GOT3 (cell line): ENCODE data around the gene MAEA.

ENCODE experiments used
- DNase-seq: peaks from one replicate; lab custom pipeline; 2025; ENCODE audit warnings: mixed read lengths; lab: John Stamatoyannopoulos, UW

The MAEA gene

DNA sequence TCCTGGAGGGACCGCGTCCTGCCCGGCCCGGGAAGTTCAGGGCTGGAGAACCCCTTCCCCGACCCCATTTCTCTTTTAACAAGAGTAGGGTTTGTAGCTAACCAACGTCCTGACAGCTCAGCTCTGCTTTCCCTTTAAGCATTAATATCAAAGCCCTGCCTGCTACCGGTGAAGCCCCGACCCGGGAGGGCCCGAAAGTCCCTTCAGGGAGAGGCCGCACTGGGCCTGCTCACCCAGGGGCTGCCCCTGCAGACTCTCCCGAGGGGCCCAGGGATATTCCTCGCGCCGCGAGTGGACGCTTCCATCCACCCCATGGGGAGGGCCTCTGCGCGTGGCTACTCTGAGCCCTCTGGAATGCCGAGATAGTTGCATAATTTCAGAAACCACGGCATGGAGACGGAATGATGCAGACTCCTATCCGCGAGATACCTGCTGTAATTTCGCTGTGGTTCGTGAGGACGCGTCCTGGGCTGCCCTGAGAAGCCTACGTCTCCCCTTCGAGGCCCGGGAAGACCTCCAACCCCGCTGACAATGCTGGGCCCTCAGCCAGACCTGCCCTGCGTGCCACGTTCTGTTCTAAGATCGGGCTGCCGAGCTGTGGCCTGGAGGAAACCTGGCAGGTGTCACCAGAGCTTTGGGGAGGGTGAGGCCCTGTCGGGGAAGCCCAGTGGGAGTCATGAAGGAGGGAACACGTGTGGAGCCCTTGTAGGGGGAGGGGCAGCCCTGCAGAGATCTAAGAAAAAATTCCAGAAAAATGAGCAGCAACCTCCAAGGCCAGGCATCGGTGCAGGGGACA is 39.8 kb upstream of the MAEA start:
- no peak for DNase-seq

GRCh38 chr4:1250527-1250812 is 39.2 kb upstream of the MAEA start:
- DNase-seq = no peak

GRCh38 chr4:1250921-1251772 is 38.5 kb upstream of the MAEA start:
- no peak for DNase-seq

DNA sequence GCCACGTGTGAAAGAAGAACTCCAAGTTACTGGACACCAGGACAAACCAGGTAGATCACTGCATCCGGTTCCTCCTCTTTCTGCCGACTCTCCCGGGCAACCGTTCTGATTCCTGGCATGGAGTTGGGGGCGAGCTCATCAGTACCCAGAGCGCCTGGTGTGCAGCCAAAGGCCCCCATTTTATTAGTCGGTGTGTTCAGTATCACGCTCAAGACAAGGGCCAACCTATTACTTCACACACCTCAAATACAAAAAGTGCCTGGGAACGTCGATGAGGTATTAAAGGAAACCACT is 38.0 kb upstream of the MAEA start:
- DNase-seq = no peak

- no peak for DNase-seq
These were observed 36.7 kb upstream of the MAEA start for GRCh38 chr4:1252928-1253492.

- no peak for DNase-seq
These were observed 35.9 kb upstream of the MAEA start for GRCh38 chr4:1253831-1254230.

- no peak for DNase-seq
These were observed 34.5 kb upstream of the MAEA start for GRCh38 chr4:1255151-1255550.

DNA sequence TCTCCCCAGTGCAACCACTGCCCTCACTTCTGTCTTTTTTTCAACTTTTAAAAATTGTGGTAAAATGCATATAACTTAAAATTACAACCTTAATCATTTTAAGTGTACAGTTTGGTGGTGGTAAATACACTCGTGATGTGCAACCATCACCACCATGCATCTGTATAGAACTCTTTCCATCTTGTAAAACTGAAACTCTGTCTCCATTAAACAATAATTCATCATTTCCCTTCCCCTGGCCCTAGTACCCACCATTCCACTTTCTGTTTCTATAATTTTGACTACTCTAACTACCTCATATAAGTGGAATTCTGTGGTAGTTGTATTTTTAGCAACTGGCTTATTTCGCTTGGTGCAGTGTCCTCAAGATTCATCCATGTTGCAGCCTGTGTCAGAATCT is 34.0 kb upstream of the MAEA start:
- no peak for DNase-seq

- no peak for DNase-seq
These were observed 31.2 kb upstream of the MAEA start for GRCh38 chr4:1258457-1258856.

DNA sequence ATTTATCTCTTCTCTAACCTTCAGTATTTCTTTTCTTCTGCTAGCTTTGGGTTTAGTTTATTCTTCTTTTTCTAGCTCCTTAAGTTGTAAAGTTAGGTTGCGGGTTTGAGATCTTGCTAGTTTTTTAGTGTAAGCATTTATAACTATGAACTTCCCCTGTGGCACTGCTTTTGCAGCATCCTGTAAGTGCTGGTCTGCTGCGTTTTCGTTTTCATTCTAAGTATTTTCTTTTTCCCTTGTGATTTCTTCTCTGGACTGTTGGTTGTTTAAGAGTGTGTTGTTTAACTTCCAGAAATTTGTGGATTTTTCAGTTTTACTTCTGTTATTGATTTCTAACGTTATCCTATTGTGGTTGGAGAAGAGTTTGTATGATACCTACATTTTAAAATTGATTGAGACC is 29.7 kb upstream of the MAEA start:
- no peak for DNase-seq

- DNase-seq = no peak
These were observed 29.1 kb upstream of the MAEA start for GRCh38 chr4:1260418-1261106.

DNA sequence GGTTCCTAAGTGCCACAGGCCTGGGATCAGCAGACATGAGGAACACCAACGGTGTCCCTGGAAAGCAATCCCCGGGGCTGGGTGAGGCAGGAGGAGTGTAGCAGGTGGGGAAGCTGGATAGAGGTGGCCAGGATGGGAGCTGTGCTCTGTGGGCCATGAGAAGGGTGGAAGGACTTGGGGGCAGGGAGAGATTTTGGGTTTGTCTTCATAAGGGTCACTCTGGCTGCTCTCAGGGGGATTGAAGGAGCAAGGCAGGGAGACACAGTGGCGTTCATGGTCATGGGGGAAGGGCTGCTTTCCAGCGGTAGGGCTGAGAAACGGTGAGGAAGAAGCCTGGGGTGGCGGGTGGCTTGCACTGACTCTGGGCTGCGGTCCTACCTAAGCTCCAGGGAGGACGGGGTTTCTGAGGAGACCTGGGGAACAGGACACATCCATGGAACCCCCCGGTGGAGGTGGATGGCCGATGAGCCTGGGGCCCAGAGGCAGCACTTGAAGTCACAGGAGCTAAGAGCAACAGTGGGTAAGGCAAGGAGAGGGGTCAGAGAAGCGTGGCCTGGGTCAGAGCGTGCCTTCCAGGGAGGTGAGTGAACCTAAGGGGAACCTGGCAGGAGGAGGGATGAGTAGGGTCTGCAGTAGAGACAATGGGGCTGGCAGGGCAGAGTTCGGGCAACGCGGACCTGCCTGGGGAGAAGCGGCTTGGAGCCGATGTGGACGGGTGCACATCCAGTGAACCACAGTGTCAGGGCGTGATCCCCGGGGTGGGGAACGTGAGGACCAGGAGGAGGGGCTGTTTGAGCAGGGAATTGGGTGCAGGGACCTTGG is 28.4 kb upstream of the MAEA start:
- no peak for DNase-seq

DNA sequence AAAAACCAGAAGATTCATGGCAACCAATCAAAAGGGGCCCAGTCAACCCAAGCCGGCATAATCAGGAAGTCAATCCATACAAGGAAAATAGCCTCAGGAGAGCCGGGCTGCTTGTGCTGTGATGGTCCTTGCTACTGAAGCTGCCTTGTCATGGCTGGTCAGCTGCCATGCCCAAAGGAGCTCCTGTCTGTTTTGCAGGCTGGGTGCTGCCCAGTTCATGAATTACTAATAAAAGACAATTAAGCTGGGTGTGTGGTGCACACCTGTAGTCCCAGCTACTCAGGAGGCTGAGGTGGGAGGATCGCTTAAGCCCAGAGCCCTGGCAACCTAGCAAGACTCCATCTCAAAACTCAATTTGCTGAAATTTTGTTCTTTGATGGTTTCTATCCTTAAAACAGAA is 24.7 kb upstream of the MAEA start:
- DNase-seq = no peak

- DNase-seq = no peak
These were observed 24.3 kb upstream of the MAEA start for GRCh38 chr4:1265351-1265750.

DNA sequence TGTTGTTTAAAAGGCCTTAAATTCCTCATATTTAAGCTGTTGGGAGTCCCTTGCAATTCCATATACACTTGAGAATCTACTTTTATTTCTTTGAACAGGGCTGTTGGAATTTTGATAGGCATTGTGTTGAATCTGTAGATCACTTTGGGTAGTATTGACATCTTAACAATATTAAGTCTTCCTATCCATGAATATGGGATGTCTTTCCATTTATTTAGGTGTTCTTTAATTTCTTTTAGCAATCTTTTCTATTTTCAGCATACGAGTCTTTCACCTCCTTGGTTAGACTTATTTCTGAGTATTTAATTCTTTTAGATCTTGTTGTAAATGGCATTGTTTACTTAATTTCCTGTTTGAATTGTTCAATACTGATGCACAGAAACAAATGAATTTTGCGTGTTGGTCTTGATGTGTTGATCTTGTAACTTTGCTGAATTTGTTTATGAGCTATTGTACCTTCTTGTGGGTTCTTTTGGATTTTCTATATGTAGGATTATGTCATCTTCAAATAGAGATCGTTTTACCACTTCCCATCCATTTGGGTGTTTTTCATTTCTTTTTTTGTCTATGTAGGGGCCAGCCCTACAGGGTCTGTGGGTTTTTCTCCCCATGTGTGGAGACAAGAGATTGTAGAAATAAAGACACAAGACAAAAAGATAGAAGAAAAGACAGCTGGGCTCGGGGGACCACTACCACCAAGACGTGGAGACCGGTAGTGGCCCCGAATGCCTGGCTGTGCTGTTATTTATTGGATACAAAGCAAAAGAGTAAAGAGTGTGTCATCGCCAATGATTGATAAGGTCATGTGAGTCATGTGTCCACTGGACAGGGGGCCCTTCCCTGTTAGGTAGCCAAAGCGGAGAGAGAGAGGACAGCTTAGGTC is 22.6 kb upstream of the MAEA start:
- DNase-seq = no peak

- DNase-seq = no peak
These were observed 20.5 kb upstream of the MAEA start for GRCh38 chr4:1269209-1269608.

DNA sequence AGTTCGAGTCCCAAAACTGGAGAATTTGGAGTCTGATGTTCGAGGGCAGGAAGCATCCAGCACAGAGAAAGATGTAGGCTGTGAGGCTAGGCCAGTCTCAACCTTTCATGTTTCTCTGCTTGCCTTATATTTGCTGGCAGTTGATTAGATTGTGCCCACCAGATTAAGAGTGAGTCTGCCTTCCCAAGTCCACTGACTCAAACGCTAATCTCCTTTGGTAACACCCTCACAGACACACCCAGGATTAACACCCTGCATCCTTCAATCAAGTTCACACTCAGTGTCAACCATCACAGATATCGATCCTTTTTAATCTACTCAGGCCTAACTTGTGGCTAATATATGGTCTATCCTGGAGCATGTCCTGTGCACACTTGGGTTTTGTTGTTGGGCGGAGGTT is 18.0 kb upstream of the MAEA start:
- DNase-seq = no peak

DNA sequence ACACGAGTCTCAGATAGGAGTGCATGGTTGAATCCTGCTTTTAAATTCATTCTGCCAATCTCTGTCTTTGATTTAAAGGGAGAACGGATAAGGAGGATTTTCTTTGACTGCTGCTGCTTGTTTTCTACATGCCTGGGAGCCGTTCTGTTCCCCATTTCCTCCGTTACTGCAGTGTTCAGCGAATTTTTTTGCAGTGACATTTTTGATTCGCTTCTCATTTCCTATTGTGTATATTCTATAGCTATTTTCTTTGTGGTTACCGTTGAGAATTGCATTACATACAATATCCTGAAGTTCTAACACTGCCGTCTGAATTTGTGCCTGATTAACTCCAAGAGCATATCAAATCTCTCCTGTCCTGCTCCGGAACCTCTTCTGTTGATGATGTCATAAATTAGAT is 14.8 kb upstream of the MAEA start:
- DNase-seq = no peak

- DNase-seq = no peak
These were observed 12.7 kb upstream of the MAEA start for GRCh38 chr4:1276984-1277383.

DNA sequence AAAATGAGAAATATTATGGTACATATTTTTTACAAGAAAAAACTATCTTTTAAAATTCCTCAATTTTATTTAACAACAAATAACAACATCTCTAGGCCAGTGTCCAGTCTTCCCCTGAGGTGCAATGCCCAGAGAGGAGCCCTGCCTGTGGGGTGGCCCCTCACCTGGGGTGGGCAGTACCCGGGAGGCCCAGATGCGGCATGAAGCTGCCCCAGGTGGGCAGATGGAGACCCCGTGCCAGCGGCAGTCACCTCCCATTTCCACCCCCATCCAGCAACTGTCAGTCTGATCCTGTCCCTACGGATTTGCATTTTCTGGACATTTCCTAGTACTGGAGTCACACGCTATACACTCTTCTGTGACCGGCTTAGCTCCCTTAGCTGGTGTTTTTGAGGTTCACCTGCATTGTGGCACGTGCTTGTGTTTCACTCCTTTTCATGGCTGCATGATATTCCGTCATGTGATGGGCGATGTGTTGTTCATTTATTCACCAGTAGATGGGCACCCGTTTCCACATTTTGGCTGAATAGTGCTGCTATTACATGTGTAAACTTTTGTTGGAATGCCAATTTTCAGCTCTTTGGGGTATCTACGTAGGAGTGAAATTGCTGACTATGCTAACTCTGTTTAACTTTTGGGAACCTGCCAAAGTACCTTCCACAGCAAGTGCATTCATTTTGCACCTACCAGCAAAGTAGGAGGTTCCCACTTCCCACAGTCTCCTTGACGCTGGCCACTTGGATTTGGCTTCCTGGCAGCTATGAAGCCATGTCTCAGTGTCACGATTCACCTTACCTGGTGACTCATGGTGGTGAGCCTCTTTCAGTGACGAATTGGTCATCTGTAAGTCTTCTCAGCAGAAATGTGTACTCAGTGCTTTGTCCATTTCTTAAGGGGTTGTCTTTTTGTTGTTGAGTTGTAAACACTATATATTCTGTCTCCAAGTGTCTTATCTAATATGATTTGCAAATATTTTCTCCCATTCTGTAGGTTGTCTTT is 11.7 kb upstream of the MAEA start:
- DNase-seq = no peak
